GF-D8 (cell line): Measurements from ENCODE around the gene PDXP.

Source experiments
- DNase-seq: peaks from one replicate; lab custom pipeline; 2025; lab: John Stamatoyannopoulos, UW

Gene PDXP

DNA sequence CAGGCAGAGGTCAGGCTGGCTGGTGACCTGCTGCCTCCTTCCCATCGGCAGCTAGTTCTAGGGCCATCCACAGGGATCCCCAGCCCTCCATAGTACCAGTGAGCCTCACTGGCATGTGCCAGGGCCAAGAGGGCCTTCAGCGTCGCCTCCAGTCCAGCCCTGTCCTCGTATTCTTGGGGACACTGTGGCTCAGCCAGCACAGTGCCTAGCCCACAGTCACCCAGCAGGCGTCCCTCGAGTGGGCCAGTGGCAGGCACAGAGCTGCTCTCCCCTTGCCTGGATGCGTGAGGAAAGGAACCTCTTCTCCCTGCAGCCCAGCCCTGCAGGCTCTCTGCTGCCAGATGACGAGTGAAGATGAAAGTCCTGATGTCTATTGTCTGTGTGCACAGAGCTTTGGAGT, 29.7 kb upstream of the PDXP start:
- no peak for DNase-seq

- no peak for DNase-seq
These were observed 28.6 kb upstream of the PDXP start for GRCh38 chr22:37629928-37630327.

DNA sequence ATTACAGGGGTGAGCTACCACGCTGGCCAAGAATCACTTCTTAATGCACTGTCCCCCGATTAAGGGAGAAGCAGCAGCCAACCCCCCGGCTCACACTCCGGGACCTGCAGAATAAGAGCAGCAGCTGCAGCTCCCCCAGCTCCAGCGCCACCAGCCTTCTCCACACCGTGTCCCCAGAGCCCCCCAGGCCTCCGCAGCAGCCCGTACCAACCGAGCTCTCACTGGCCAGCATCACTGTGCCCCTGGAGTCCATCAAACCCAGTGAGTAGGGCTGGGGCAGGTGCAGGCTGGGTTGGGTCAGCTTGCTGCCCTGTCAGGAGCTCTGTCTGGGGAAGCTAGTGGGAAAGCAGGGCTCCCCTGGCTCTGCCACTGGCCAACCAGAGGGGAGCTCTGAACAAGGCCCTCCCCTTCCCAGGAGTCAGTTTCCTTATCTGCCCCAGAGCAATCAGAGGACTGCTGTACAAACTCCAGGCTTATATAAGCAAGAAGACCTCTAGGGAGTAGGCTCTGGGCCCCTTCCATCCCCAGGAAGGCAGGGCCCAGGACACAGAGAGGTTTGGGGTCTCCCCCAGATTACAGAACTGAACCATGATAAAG, 27.6 kb upstream of the PDXP start:
- DNase-seq: no peak

- DNase-seq: no peak
These were observed 26.9 kb upstream of the PDXP start for GRCh38 chr22:37631448-37632173.

- DNase-seq: no peak
These were observed 26.1 kb upstream of the PDXP start for GRCh38 chr22:37632174-37633088.

GRCh38 chr22:37633089-37633624, 25.4 kb upstream of the PDXP start:
- DNase-seq: no peak

DNA sequence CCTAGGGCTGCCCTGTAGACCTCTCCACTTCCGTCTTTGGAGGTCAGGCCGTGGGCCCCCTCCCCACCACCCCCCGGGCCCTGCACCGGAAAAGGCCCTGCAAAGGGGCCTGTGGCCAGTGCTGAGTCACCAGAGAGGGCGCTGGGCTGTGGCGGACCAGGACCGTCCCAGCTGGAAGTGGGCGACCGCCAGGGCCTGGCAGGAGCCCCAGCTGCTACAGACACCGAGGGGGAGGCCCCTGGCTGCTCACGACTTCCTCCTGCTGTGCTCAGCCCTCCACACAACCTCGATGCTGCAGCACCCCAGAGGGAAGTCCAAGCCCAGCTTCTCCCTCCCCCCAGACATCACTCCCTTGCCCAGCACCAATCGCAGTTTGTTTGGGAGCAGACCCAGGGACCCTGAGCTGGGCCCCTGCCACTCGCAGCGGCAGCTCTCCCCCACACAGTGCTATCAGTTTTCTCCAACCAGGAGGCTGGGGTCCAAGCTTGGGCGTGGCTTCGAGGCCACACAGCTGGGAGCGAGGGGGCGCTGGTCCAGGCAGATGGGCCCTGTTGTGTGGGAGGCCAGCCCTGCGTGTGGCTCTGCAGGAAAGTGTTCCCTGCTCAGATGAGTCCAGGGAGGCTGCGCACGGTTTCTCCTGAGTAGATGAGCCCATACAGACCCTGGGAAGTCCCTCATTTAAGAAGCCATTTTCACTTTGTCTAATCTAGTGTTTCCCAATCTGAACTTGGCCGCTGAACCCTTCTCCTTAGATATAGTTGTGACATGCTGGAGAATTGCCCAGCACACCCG, 24.7 kb upstream of the PDXP start:
- DNase-seq: peak; percentile 94

GRCh38 chr22:37634417-37634924, 24.1 kb upstream of the PDXP start:
- DNase-seq: no peak

GRCh38 chr22:37635157-37635556, 23.4 kb upstream of the PDXP start:
- DNase-seq: no peak

- DNase-seq: peak; percentile 79
These were observed 22.2 kb upstream of the PDXP start for GRCh38 chr22:37636186-37636948.

- no peak for DNase-seq
These were observed 21.6 kb upstream of the PDXP start for GRCh38 chr22:37636949-37637273.

DNA sequence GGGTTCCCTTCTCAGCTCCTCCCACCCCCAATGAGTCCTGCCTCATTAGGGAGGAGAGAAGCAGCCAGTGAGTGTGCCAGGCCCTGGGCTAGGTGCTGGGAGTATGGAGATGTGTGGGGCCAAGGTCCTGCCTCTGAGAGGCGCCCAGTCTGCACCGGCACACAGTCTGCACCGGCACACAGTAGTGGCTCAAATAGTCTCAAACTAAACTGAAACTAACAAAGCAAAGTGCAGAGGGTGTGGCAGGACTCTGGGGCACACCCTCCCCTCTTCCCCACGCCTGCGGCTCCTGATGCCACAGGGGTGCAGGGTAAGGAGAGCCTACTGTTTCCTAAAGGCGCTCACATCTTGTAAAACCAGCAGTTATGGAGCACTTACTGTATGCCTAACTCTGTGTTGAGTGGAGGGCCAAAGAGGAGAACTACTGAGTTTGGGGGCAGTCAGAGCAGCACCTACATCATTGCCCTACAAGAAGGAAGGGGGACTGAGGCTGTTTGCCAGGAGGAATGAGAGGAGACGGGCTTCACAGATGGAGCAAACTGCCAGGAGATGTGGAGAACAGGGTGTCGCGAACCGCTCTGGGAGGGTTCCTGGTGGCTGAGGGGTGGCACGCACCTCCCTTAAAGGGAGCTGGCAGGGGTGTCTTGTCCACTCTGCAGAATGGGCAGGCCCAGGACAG, 20.0 kb upstream of the PDXP start:
- DNase-seq: no peak

GRCh38 chr22:37639070-37639760, 19.3 kb upstream of the PDXP start, which contains the start of gene SH3BP1:
SH3BP1 (plus strand) TSS chr22:37639669; CDS start chr22:37639788, 119 bp downstream.
- DNase-seq: peak; percentile 34

DNA sequence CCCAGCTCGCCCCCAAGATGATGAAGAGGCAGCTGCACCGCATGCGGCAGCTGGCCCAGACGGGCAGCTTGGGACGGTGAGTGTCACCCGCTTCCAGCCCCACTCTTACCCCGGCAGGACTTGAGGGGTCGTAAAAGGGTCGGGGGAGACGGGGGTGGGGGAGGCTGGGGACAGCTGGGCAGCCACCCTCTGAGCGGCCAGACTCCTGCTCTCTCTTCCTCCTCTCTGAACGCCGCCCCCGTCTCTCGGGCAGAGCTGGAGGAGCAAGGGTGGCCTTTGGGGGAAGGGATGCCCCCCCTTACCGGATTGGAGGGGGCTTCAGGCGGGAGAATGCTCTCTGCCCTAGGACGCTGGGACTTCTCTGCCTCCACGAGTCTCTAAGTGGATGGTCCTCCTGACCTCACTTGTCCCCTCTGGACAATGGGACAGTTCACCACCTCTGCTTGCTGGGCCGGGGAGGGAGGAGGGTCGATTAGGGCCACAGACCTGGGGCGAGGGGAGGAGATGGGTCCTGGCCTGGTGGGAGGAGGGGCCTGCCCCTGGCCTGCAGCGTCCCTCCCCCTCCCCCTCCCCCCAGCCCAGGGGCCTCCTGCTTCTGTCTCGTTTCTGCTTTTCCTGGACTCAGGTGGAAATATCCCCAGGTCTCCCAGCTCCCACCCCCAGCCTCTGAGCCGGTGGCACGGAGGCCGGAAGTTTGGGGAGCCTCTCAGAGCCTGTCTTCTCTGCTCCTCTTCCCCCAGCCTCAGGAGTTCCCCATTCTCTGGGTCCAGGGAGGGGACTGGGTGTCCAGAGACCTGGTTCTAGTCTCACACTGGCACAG, 18.5 kb upstream of the PDXP start:
- peak; percentile 33 for DNase-seq

DNA sequence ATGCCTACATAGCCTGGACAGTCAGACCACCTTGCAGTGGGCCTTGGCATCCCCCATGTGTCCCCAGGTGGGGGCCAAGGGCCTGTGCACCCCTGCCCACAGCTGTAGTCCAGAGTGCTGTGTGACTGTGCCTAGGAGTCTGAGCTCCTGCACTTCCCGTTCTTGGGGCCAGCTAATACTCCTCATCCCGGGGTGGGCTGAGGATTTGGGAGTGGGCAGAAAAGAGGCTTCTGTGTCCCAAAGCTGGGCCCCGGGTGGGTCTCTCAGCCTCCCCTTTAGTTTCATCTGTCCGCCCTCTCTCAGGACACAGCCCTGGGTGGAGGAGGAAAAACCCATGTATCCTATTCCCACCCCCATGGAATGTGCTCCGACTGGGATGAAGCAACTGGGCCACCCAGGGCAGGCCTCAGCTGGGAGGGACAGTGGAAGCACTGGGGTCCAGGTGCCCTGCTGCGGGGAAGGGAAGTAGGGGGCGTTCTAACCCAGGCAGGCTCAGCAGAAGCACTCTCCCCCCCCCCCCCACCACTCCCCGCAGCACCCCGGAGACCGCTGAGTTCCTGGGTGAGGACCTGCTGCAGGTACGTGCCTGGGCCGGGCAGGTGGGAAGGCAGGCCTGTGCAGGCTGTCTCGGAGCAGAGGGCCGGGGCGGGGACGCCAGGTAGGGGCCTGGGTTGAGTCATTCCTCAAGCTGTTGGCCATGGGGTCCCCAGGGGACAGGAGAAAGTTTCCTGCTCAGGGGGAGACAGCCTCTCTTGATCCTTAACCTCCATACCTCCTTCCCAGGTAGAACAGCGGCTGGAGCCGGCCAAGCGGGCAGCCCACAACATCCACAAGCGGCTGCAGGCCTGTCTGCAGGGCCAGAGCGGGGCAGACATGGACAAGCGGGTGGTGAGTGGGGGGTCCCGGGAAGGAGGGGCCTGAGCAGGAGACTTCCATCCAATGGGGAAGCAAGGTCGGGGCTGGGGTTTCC, 17.6 kb upstream of the PDXP start:
- no peak for DNase-seq

GRCh38 chr22:37641561-37641949, 17.0 kb upstream of the PDXP start:
- DNase-seq: no peak

- no peak for DNase-seq
These were observed 15.2 kb upstream of the PDXP start for GRCh38 chr22:37643225-37643847.
